Endothelial cell of umbilical vein (primary cell): ENCODE measurements around the gene HK3. TPM values are rescaled to one million over a fixed set of nuclear protein-coding genes. Genes with fewer than 3 reads are reported as not detected.

Experiments
- BruUV-seq: library from RNA; stranded (reverse); fragments of 400-500 nt; replicated peaks from 2 replicates; lab custom pipeline; 2021; lab: Mats Ljungman, UMichigan
- CTCF ChIA-PET: fragments of 300-600, 350-600 bp; sonication (Branson Sonifier 250); formaldehyde crosslinking; loops from one replicate; lab custom pipeline; 2021; ENCODE audit warnings: antibody characterized with exemption, inconsistent platforms; lab: Charles Lee
- POLR2A ChIA-PET: fragments of 300-600, 350-600 bp; sonication (Branson Sonifier 250); formaldehyde crosslinking; loops from one replicate; lab custom pipeline; 2021; ENCODE audit warnings: antibody characterized with exemption, inconsistent platforms; lab: Charles Lee
- DNase-seq: peaks from one replicate; pipeline ENCODE4 v3.0.0-alpha.2; 2011; ENCODE audit warnings: low read depth, low spot score
- FAIRE-seq: peaks from 2 replicates; lab custom pipeline; 2011; peaks lifted over from hg19 to GRCh38; lab: Jason Lieb, UNC
- H2AFZ ChIP-seq: 2 replicates; pipeline ENCODE4 v1.6.0; 2012; ENCODE audit warnings: low read depth, low read length, control low read depth, inconsistent platforms
- H3K27ac ChIP-seq: 2 replicates; pipeline ENCODE4 v1.5.1; 2011; ENCODE audit warnings: low read depth, mild to moderate bottlenecking, control low read depth, low read length, moderate library complexity; ENCODE audit not compliant: insufficient read depth
- H3K27me3 ChIP-seq, 2 experiments: 2 replicates each; pipeline versions ENCODE4 v1.6.0 to v1.6.1; 2011; ENCODE audit warnings: low read length in 2 of 2, mixed read lengths in 1 of 2; ENCODE audit not compliant: control insufficient read depth in 2 of 2, insufficient read depth in 2 of 2
- H3K36me3 ChIP-seq, 2 experiments: 2 replicates in 1 of 2; 3 replicates in 1 of 2; pipeline ENCODE4 v1.5.1; 2011; ENCODE audit warnings: low read length in 2 of 2, mild to moderate bottlenecking in 1 of 2, moderate library complexity in 1 of 2; ENCODE audit not compliant: control insufficient read depth in 2 of 2, insufficient read depth in 2 of 2; ENCODE audit errors: extremely low read depth in 1 of 2
- H3K4me1 ChIP-seq: 3 replicates; pipeline ENCODE4 v1.5.1; 2011; ENCODE audit warnings: mild to moderate bottlenecking, low read length; ENCODE audit not compliant: control insufficient read depth, insufficient read depth; ENCODE audit errors: extremely low read depth
- H3K4me2 ChIP-seq: 2 replicates; pipeline ENCODE4 v1.6.1; 2011; ENCODE audit warnings: low read length, control low read depth, mixed read lengths; ENCODE audit not compliant: insufficient read depth
- H3K4me3 ChIP-seq, 3 experiments: fragments of 200-600 bp in 1 of 3; sonication (generic), shearing (Covaris generic) in 1 of 3; replicated peaks in 1 of 3; 2 replicates each; pipeline ENCODE4 v1.5.1; 2011 to 2016; ENCODE audit warnings: control low read depth in 3 of 3, low read length in 3 of 3, mild to moderate bottlenecking in 2 of 3, inconsistent platforms in 1 of 3, low read depth in 1 of 3, moderate library complexity in 1 of 3; ENCODE audit not compliant: insufficient read depth in 1 of 3
- H3K79me2 ChIP-seq: 2 replicates; pipeline ENCODE4 v1.6.0; 2012; ENCODE audit warnings: low read length, inconsistent platforms; ENCODE audit not compliant: control insufficient read depth, insufficient read depth
- H3K9ac ChIP-seq: replicated peaks from 2 replicates; pipeline ENCODE3; 2011; ENCODE audit warnings: low read length, control low read depth; ENCODE audit not compliant: insufficient read depth; ENCODE audit errors: extremely low read depth
- H3K9me1 ChIP-seq: replicated peaks from 3 replicates; pipeline ENCODE4 v1.6.0; 2011; ENCODE audit warnings: mild to moderate bottlenecking, low read length; ENCODE audit not compliant: control insufficient read depth, insufficient read depth; ENCODE audit errors: extremely low read depth
- H3K9me3 ChIP-seq: replicated peaks from 2 replicates; pipeline ENCODE4 v1.5.1; 2012; ENCODE audit warnings: low read length, inconsistent platforms; ENCODE audit not compliant: control insufficient read depth, insufficient read depth
- H4K20me1 ChIP-seq: replicated peaks from 2 replicates; pipeline ENCODE3; 2011; ENCODE audit warnings: mild to moderate bottlenecking, low read length; ENCODE audit not compliant: control insufficient read depth, insufficient read depth; ENCODE audit errors: extremely low read depth
- CTCF ChIP-seq, 2 donors: IDR thresholded peaks; 1 replicate in 1 of 2; 2 replicates in 1 of 2; pipeline ENCODE4 v1.5.1; 2011; ENCODE audit warnings: low read length in 2 of 2, mild to moderate bottlenecking in 2 of 2, moderate library complexity in 2 of 2, control low read depth in 1 of 2, inconsistent platforms in 1 of 2, low read depth in 1 of 2; ENCODE audit not compliant: insufficient read depth in 1 of 2; ENCODE audit errors: extremely low read depth in 1 of 2
- EZH2 ChIP-seq: IDR thresholded peaks from 2 replicates; pipeline ENCODE4 v1.6.1; 2012; ENCODE audit warnings: borderline replicate concordance, low read depth, mild to moderate bottlenecking, moderate library complexity, low read length, inconsistent platforms; ENCODE audit not compliant: severe bottlenecking
- FOS ChIP-seq: IDR thresholded peaks from 2 replicates; pipeline ENCODE4 v1.6.1; 2011; ENCODE audit warnings: mild to moderate bottlenecking, low read length, moderate library complexity, borderline replicate concordance; ENCODE audit not compliant: insufficient read depth
- GATA2 ChIP-seq: IDR thresholded peaks from 2 replicates; pipeline ENCODE4 v1.7.0; 2011; ENCODE audit warnings: low read depth, mild to moderate bottlenecking, moderate library complexity, mixed read lengths, low read length; ENCODE audit not compliant: insufficient read length, insufficient read depth
- JUN ChIP-seq: IDR thresholded peaks from 2 replicates; pipeline ENCODE4 v1.6.1; 2011; ENCODE audit warnings: borderline replicate concordance, low read depth; ENCODE audit not compliant: insufficient read length, insufficient read depth
- POLR2A ChIP-seq: IDR thresholded peaks from 2 replicates; pipeline ENCODE4 v1.6.1; 2012; ENCODE audit warnings: low read depth, mild to moderate bottlenecking, control low read depth, low read length
- POLR2AphosphoS5 ChIP-seq: IDR thresholded peaks from 2 replicates; pipeline ENCODE4 v1.6.1; 2012; ENCODE audit warnings: low read depth, mild to moderate bottlenecking, control low read depth, low read length, moderate library complexity; ENCODE audit not compliant: insufficient read depth
- dilution Hi-C: fragments of 300-500 bp; cut with MboI; formaldehyde crosslinking; loops from one replicate; pipeline ENCODE4 v1.15.0; 2019; ENCODE audit warnings: low sequenced_read_pairs; ENCODE audit not compliant: extremely low pct_ligation_motif_present
- intact Hi-C: fragments of 100-400 bp; cut with micrococcal nuclease; formaldehyde crosslinking; loops from one replicate; pipeline ENCODE4 v1.10.0; 2022
- polyA plus RNA-seq, 4 experiments: library from polyadenylated mRNA; depleted of rRNA in 3 of 4; stranded (reverse) in 3 of 4; unstranded in 1 of 4; fragments of >200 nt; gene quantifications; 2 replicates each; pipeline versions ENCODE4 v1.2.1 to v1.2.3, GENCODE V29; 2011 to 2012; ENCODE audit warnings: missing spikeins in 1 of 4
- total RNA-seq: library from RNA; stranded (reverse); gene quantifications from 2 replicates; pipeline ENCODE4 v1.2.3, GENCODE V29; 2021
- TF ChIP-seq, protein P1 (sequence below): IDR thresholded peaks from 2 replicates; pipeline ENCODE4 v1.6.1; 2011; ENCODE audit not compliant: insufficient read depth, insufficient read length

Gene HK3
- total and polyA plus RNA-seq, 2 donors (not counting 3 experiments of a cell fraction or from before 2014, with no cell fraction given) = not detected

- no peaks in the 10 kb centered on the region for H4K20me1 ChIP-seq
- no peak overlapping the region for H3K4me2 ChIP-seq
- DNase-seq (no peak), FAIRE-seq (no peak)
- H3K27me3 ChIP-seq = peaks cover 0 to 3% of the 10 kb centered on the region in 2 experiments
- no peaks in the 10 kb centered on the region for H3K9me3 ChIP-seq
- no peak overlapping the region for H2AFZ ChIP-seq
- POLR2A ChIA-PET = no interaction called here
- intact Hi-C loops (loop anchor here (10.0 kb wide), 1 partner anchor 216 kb away; no protein-coding TSS in a partner anchor), dilution Hi-C loops (no loop called here)
- BruUV-seq = no TSS peak
- H3K27ac ChIP-seq = no peak overlapping the region
- CTCF ChIA-PET = interaction anchor here (1.1 kb wide), 1 partner anchor 220 kb away, joined by 3 read pairs; no protein-coding TSS in a partner anchor
- TF ChIP-seq GATA2 = no peak
- no peak for TF ChIP-seq JUN
- TF ChIP-seq EZH2 = no peak
- TF ChIP-seq, protein P1, sequence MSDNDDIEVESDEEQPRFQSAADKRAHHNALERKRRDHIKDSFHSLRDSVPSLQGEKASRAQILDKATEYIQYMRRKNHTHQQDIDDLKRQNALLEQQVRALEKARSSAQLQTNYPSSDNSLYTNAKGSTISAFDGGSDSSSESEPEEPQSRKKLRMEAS = no peak
- no peak for TF ChIP-seq FOS
- TF ChIP-seq POLR2AphosphoS5 = no peak
- no peak for TF ChIP-seq POLR2A
- TF ChIP-seq CTCF (IDR thresholded peaks at IDR 0.05; ENCODE audit: extremely low read depth in 1 of 2, insufficient read depth in 1 of 2, low read depth in 1 of 2, low read length in 2 of 2) = no peak
- H3K36me3 ChIP-seq = no peaks in the 10 kb centered on the region
- no peaks in the 10 kb centered on the region for H3K9me1 ChIP-seq
- H3K4me3 ChIP-seq = no peak overlapping the region
- H3K4me1 ChIP-seq = no peaks in the 10 kb centered on the region
- no peaks in the 10 kb centered on the region for H3K79me2 ChIP-seq
- H3K9ac ChIP-seq = no peak overlapping the region
These were observed 18.7 kb downstream of the HK3 start for GRCh38 chr5:176880366-176881020.
